ENCODE data around the gene DDX25.
"Not testable (repeated sequence)": the region's sequence is repeated elsewhere in the genome, so short reads cannot be mapped to it uniquely, and the experiment has no call there.

DDX25 gene

DNA sequence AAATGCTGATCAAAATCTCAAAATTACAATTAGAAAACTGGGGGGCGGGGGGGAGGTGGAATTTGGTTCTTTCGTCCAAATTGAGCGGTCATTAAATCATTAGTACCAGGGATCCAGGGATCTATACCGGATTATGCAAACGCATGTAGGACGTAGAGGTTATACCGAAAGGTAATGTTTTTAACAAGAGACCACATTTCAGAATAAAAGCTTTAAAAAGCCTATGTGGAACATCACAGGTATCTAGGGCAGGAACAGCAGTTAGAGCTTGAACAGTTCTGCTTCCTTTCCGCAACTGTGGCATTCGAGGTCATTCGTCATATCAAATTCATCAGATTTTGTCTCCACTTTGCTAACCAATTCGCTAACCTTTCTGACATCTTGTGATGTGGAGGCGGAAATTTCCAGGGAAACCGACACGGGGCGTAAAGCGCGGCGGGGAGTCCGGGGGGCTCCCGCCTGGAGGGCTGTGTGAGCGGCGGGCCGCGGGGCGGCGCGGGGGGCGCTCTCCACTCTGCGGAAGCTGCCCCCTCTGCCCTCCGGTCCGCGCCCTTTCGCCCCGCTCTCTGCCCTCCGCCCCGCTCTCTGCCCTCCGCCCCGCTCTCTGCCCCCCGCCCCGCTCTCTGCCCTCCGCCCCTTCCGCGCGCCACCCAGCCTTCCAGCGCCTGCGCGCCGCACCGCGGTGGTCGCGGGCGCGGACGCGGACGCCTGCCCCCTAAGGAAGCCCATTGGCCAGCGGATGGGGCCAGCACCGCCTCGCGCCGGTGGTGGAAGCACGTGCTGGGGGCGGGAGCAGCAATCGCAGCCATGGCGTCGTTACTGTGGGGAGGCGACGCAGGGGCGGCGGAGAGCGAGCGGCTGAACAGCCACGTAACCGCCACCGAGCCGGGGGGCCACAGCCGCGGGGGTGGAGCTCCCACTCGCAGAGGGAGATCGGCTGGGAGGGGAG lies at the start of gene DDX25:
Gene DDX25, plus strand, starts transcription at position 798 of the 949 bp plus-strand sequence. Its CDS starts 10 bp downstream, at position 808.
- DNase-seq, result peak in 44 of 51 donors; percentile 7 to 77 (median 56)

- not testable (repeated sequence) for DNase-seq
Measured at GRCh38 chr11:125857670-125858069, 46.6 kb upstream of the DDX25 start.

DNA sequence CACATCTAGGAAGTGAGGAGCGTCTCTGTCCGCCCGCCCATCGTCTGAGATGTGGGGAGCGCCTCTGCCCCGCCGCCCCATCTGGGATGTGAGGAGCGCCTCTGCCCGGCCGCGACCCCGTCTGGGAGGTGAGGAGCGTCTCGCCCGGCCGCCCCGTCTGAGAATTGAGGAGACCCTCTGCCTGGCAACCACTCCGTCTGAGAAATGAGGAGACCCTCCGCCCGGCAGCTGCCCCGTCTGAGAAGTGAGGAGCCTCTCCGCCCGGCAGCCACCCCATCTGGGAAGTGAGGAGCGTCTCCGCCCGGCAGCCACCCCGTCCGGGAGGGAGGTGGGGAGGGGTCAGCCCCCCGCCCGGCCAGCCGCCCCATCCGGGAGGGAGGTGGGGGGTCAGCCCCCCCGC lies 41.5 kb upstream of the DDX25 start:
- not testable (repeated sequence) for DNase-seq

DNA sequence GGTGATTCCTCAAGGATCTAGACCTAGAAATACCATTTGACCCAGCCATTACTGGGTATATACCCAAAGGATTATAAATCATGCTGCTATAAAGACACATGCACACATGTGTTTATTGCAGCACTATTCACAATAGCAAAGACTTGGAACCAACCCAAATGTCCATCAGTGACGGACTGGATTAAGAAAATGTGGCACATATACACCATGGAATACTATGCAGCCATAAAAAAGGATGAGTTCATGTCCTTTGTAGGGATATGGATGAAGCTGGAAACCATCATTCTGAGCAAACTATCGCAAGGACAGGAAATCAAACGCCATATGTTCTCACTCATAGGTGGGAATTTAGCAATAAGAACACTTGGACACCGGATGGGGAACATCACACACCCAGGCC lies 39.0 kb upstream of the DDX25 start:
- not testable (repeated sequence) for DNase-seq

DNA sequence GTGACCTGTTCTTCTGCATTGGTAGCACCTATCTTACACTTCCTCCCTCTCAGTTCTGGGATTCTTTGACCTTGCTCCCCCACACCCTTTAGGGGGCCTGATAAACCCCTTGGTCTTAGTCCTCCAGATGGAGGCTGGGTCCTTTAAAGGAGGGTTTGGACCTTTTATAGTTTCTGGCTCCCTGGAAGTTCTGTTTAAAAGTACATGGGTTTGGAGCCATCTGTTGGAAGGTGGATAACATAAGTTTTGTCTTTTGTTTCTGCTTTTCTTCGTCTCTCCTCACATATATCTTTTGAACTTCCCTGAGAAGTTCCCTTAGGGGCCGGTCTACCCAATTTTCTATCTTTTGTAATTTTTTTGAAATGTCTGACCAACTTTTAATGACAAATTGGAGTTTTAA lies 34.8 kb upstream of the DDX25 start:
- DNase-seq, result no peak

- DNase-seq, result peak in 7 of 51 donors; percentile 1 to 15 (median 3)
Measured at GRCh38 chr11:125871391-125872137, 32.7 kb upstream of the DDX25 start.

DNA sequence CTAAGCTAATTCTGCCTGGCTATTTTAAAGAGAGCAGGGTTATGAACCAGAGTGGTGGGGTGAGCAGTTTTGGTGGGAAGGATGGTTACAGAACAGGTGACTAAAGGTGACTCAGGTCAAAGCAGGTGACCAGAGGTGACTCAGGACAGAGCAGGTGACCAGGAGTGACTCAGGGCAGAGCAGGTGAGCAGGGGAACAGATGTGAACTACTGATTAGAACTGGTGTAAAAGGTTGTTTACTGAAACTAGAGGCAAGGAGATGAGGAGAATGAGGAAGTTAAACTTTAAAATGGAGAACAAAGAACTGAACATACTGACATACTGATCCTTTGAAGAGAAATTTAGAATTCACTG lies 32.2 kb upstream of the DDX25 start:
- DNase-seq, result no peak

GRCh38 chr11:125873881-125874555 lies 30.3 kb upstream of the DDX25 start:
- no peak for DNase-seq

DNA sequence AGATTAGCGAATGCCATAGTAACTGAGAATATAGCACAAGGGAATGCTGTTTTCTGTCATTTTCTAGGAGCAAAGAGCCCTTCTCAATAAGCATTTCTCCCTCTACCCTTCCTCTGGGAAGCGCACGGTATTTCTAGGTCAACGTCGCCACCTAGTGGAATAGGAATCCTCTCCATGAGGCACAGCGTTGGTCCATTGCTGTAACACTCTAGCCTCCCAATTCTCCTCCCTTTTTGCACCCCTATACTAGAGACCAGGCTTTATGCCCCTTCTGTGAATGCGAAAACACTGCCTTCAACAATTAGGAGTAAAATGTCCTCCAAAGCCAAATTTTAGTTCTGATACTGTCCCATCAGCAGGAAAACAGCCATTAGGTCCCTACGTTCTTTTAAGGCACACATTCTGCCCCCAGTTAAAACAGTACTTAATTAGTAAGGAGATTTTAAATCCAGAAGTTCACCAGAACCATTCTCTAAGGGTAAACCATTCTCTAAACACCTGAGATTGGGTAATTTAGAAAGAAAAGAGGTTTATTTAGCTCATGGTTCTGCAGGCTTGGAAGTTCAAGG lies 29.7 kb upstream of the DDX25 start:
- DNase-seq, result peak in 40 of 51 donors; percentile 2 to 75 (median 32)

DNA sequence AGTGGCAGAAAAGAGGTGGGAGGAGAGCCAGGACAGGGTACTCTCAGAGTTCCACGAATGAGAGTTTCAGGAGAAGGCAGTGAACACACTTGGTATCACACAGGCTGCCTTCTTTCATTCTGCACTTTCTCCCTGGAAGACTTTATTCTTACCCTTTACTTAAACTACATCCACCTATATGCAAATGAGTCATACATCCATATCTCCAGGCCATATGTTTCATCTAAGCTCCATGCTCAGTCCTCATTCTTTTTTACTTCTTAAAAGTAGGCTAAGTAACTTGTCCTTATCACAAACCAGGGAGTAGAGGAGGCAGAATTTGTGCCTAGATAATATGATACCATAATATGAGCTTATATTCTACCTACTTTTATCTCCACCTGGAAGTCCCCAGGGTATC lies 23.0 kb upstream of the DDX25 start:
- DNase-seq, result no peak

- DNase-seq, result no peak
Measured at GRCh38 chr11:125883375-125883774, 20.9 kb upstream of the DDX25 start.

DNA sequence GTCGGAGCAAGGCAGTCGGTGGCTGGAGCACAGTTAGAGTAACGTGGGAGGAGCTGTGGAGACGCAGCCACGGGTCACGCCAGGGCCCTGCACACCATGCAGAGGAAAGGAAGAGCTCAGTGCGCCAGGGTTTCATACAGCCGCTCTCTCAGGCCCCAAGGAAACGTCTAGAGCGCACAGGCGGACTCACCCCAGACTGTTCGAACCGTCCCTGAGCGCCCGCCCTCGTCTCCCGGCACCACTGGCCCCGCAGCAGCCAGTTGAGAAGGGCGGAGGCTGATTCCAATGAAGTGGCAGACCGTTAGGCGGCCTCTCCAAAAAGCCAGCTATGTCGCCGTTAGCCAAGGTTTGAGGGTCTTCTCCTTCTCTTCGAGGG lies 17.3 kb upstream of the DDX25 start:
- peak in 21 of 51 donors; percentile 31 to 71 (median 56) for DNase-seq

DNA sequence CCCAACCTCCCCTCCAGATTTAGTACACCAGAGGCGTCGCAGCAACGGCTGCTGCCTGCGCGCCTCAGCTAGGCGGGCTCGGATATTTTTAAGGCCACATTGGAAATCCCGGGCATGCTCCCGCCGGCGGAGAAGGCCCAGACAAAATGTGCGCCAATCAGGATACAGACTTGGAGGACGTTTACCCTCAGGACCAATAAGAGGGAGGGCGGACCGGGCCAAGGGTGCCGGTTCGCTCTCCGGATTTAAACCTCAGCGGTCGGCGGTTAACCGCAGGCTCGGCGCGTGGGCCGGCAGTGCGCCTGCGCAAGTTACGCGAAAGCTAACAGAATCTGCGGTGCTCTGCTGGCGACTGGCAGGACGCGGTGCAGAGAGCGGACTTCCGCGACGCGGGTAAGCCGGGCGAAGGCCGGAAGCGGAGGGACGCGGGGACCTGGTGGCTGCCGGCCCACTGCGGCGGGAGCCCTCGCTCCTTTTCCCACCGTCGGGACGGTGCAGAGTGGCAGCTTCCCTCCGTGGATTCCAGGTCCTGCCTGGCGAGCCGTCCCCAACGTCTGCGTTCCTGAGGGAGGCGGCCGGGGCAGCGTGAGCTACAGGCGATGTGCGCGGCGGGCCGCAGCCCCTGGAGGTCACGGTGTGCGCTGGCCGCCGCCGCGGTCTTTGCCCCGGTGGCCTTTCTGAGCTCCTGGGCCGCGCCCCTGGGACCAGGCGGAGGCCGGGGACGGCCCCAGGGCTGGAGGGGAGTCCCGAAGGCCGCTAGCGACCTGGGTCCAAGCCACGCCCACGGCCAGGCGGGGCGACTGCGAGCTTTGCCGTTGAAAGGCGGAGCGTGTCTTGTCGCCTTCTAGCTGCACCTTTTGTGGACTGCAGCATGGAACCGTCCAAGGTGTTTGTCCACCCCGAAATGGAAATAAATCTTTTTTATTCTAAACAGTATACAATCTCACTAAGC lies 16.7 kb upstream of the DDX25 start, which contains the start of gene HYLS1:
Gene HYLS1, plus strand, starts transcription at position 296 of the 952 bp plus-strand sequence. CDS start 11,701 bp downstream, outside the sequence.
- peak; percentile 72 to 95 (median 89) for DNase-seq

GRCh38 chr11:125890447-125891100 lies 13.7 kb upstream of the DDX25 start:
- no peak for DNase-seq

GRCh38 chr11:125892071-125892470 lies 12.2 kb upstream of the DDX25 start:
- no peak for DNase-seq

DNA sequence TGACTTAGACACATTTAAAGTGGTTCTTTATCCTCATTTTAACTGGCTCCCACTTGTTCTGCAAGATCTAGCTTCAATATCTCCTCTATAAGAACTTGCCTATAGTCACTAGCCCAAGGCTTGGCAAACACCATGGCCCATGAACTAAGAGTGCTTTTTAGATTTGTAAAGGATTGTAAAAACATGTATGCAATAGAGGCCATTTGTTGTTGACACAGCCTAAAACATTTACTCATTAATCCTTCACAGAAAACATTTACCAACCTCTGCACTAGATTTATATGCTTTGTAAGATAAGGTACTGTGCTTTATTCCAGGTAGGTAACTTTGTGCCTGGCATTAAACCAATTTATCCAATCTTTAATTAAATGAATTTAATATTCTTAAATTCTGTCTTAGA lies 11.3 kb upstream of the DDX25 start:
- DNase-seq, result no peak

DNA sequence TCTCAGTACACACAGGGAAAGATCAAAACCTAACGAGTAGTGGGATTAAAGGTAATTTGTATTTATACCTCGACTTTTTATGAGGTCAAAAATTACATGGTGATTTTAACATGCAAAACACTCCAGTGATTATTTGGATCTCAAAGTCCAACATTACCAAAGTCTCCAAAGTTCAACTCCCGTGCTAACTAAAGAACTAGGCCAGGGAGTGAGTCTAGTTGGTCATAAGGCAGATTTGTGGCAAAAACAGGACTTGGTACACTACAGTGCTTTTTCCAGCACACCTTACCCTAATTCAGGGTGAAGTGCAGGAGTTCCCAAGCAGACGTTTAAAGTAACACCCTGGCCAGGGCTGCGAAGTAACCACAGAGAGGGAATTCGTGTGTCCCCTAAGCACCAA lies 2.4 kb upstream of the DDX25 start:
- no peak for DNase-seq

DNA sequence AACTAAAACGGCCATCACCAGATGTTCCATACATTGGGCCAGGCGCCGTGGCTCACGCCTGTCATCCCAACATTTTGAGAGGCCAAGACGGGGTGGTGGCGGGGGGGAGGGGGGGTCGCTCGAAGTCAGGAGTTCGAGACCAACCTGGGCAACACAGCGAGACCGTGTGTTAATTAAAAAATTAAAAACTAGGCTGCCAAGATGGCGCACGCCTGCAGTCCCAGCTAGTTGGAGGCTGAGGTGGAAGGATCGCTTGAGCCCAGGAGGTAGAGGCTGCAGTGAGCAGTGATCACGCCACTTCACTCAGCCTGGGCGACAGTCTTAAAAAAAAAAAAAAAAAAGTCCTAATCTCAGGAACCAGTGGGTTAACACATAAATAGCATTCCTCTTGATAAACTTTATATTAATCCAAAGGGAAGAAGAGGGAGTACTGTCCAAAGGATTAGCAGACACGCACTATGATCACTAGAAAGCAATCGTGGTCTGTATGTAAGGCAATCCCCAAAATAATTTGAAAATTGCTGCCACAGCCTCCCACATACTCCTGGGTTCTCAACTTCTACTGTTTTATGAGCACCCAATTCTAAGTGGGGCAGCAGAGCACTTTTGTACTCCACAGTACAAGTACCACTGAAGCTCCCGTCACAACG lies 1.9 kb upstream of the DDX25 start:
- DNase-seq, result no peak

Measured in hypothalamus (tissue), 51 donors.